H1 (cell line): ENCODE results near the gene SPDEF.

Experiments used
- ATF3 ChIP-seq: IDR thresholded peaks from 2 replicates; pipeline ENCODE4 v1.6.1; 2011; ENCODE audit warnings: low read depth, mild to moderate bottlenecking, low read length; ENCODE audit not compliant: insufficient read depth
- CBX5 ChIP-seq: fragments of 300-800, 300-1000 bp; sonication (generic); IDR thresholded peaks from 2 replicates; pipeline ENCODE4 v1.7.1; 2016; ENCODE audit warnings: antibody characterized with exemption, low read length, low read depth
- CHD2 ChIP-seq: IDR thresholded peaks from 2 replicates; pipeline ENCODE4 v1.6.1; 2012; ENCODE audit warnings: low read length, improper control_type of control experiment
- CTCF ChIP-seq, 3 experiments: IDR thresholded peaks; 1 replicate in 2 of 3; 2 replicates in 1 of 3; pipeline versions ENCODE4 v1.5.1 to v1.6.1; 2011; ENCODE audit warnings: low read length in 3 of 3, mild to moderate bottlenecking in 3 of 3, inconsistent platforms in 2 of 3, low read depth in 1 of 3, moderate library complexity in 1 of 3; ENCODE audit not compliant: insufficient read depth in 1 of 3; ENCODE audit errors: control extremely low read depth in 1 of 3
- GTF2F1 ChIP-seq: IDR thresholded peaks from 2 replicates; pipeline ENCODE4 v1.6.1; 2012; ENCODE audit warnings: low read depth, low read length, improper control_type of control experiment, borderline replicate concordance
- SP1 ChIP-seq: IDR thresholded peaks from 2 replicates; pipeline ENCODE4 v1.6.1; 2011; ENCODE audit warnings: low read depth, low read length

GRCh38 chr6:34518669-34519365 lies 37.3 kb downstream of the SPDEF start:
- TF ChIP-seq CHD2, result no peak
- no peak for TF ChIP-seq CTCF (IDR thresholded peaks at IDR 0.05; ENCODE audit: control extremely low read depth in 1 of 3, insufficient read depth in 1 of 3, low read depth in 1 of 3, low read length in 3 of 3)
- TF ChIP-seq SP1, result no peak
- TF ChIP-seq ATF3, result no peak
- TF ChIP-seq GTF2F1, result no peak
- TF ChIP-seq CBX5, result no peak
